Vagina (tissue), 2 donors: ENCODE results near the gene HMX3.

Experiments used
- POLR2A ChIP-seq, 2 donors: fragments of 450-650 bp; IDR thresholded peaks; one replicate each; pipeline ENCODE4 v1.6.1; 2017; ENCODE audit warnings: antibody characterized with exemption in 2 of 2, mild to moderate bottlenecking in 2 of 2, moderate library complexity in 2 of 2
- POLR2AphosphoS5 ChIP-seq, 2 donors: sonication (generic); formaldehyde crosslinking; IDR thresholded peaks; one replicate each; pipeline ENCODE4 v1.9.0; 2017; ENCODE audit warnings: antibody characterized with exemption in 2 of 2, mild to moderate bottlenecking in 2 of 2, low read depth in 1 of 2; ENCODE audit not compliant: insufficient read depth in 1 of 2
- TF ChIP-seq, protein P1 (sequence below), 3 experiments: fragments of 450-650 bp in 2 of 3; fragments of 200-600 bp in 1 of 3; sonication (generic) in 1 of 3; IDR thresholded peaks; one replicate each; pipeline ENCODE4 v1.5.1; 2017 to 2019; ENCODE audit warnings: antibody characterized with exemption in 3 of 3, mild to moderate bottlenecking in 2 of 3, moderate library complexity in 2 of 3

DNA sequence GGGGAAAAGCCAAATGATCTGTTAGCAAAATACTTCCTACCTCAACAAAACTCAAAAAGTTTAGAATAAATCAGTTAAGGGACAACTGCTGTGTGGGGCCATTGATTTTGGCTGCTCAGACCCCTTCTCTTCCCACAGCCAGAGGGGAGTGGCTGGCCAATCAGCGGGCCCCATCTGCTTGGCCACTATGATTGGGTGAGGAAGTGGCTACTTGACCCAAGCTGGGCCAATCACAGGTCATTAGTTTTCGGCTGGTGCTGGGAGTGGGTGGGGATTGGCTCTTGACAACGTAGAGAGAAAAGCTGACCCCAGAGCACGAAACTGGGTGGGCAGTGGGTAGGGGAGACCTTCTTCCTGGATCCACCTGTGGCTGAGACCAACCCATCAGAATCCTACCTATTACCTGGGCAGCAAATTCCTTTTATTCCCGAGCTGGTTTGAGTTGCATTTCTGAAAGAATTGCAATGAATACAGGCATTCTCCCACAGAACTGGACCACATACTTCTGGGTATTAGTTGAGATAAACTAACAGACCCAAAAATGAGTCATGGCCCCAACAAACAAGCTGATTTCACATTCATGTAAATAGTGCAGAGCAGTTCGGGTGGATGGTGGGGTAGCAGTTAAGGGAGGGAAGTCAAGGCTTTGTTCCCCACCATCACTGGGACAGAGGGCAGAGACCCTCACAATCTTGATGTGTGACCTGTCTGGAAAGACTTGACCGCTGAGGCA, 35.6 kb upstream of the HMX3 start:
- TF ChIP-seq, protein P1, sequence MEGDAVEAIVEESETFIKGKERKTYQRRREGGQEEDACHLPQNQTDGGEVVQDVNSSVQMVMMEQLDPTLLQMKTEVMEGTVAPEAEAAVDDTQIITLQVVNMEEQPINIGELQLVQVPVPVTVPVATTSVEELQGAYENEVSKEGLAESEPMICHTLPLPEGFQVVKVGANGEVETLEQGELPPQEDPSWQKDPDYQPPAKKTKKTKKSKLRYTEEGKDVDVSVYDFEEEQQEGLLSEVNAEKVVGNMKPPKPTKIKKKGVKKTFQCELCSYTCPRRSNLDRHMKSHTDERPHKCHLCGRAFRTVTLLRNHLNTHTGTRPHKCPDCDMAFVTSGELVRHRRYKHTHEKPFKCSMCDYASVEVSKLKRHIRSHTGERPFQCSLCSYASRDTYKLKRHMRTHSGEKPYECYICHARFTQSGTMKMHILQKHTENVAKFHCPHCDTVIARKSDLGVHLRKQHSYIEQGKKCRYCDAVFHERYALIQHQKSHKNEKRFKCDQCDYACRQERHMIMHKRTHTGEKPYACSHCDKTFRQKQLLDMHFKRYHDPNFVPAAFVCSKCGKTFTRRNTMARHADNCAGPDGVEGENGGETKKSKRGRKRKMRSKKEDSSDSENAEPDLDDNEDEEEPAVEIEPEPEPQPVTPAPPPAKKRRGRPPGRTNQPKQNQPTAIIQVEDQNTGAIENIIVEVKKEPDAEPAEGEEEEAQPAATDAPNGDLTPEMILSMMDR (IDR thresholded peaks at IDR 0.05) = no peak
- TF ChIP-seq POLR2A (IDR thresholded peaks at IDR 0.05) = no peak
- TF ChIP-seq POLR2AphosphoS5 (IDR thresholded peaks at IDR 0.05; ENCODE audit: insufficient read depth in 1 of 2, low read depth in 1 of 2) = no peak
